H1 (cell line): ENCODE data around the gene ARAP2. TPM values are rescaled to one million over a fixed set of nuclear protein-coding genes. Genes with fewer than 3 reads are reported as not detected.

Experiments used
- CTCF ChIA-PET: fragments of 300-600 bp; sonication (Branson Sonifier 250); formaldehyde crosslinking; loops from one replicate; lab custom pipeline; 2021; ENCODE audit not compliant: partially characterized antibody; lab: Charles Lee
- POLR2A ChIA-PET: fragments of 300-600 bp; sonication (Branson Sonifier 250); formaldehyde crosslinking; loops from one replicate; lab custom pipeline; 2021; ENCODE audit warnings: inconsistent platforms; ENCODE audit not compliant: partially characterized antibody; lab: Charles Lee
- DNase-seq, 2 experiments: peaks; one replicate each; pipeline versions ENCODE4 v3.0.0 to v3.0.0-alpha.2; 2010 to 2022; ENCODE audit warnings: low spot score in 2 of 2, low read depth in 1 of 2, mixed read lengths in 1 of 2
- FAIRE-seq: peaks from 2 replicates; lab custom pipeline; 2011; peaks lifted over from hg19 to GRCh38; lab: Jason Lieb, UNC
- H2AFZ ChIP-seq: 2 replicates; pipeline ENCODE4 v1.8.1; 2012; ENCODE audit warnings: low read length, inconsistent platforms
- H2AK5ac ChIP-seq: 2 replicates; pipeline ENCODE4 v1.6.1; 2013; ENCODE audit warnings: low read depth, low read length
- H2BK120ac ChIP-seq: replicated peaks from 2 replicates; pipeline ENCODE3; 2013; ENCODE audit warnings: low read depth, low read length, inconsistent platforms
- H2BK12ac ChIP-seq: 2 replicates; pipeline ENCODE4 v1.6.1; 2013; ENCODE audit warnings: low read depth, low read length
- H2BK15ac ChIP-seq: 2 replicates; pipeline ENCODE4 v1.6.1; 2013; ENCODE audit warnings: low read length
- H2BK20ac ChIP-seq: 2 replicates; pipeline ENCODE4 v1.6.1; 2013; ENCODE audit warnings: low read length
- H2BK5ac ChIP-seq: 2 replicates; pipeline ENCODE4 v1.6.1; 2013; ENCODE audit warnings: low read depth, low read length
- H3K14ac ChIP-seq: 2 replicates; pipeline ENCODE4 v1.6.1; 2013; ENCODE audit warnings: inconsistent platforms; ENCODE audit not compliant: insufficient read length
- H3K18ac ChIP-seq: 2 replicates; pipeline ENCODE4 v1.6.1; 2013; ENCODE audit warnings: low read length; ENCODE audit errors: extremely low read depth
- H3K23ac ChIP-seq: 2 replicates; pipeline ENCODE4 v1.6.1; 2013; ENCODE audit warnings: inconsistent platforms; ENCODE audit not compliant: insufficient read length
- H3K23me2 ChIP-seq: 2 replicates; pipeline ENCODE4 v1.6.1; 2013; ENCODE audit warnings: low read depth, low read length
- H3K27ac ChIP-seq: 2 replicates; pipeline ENCODE4 v1.6.1; 2011; ENCODE audit warnings: low read depth, low read length, inconsistent platforms
- H3K27me3 ChIP-seq, 4 experiments: replicated peaks in 1 of 4; 1 replicate in 1 of 4; 2 replicates in 3 of 4; pipeline versions ENCODE4 v1.6.1 to v1.8.1; 2011 to 2013; ENCODE audit warnings: low read length in 3 of 4, mild to moderate bottlenecking in 3 of 4, inconsistent platforms in 2 of 4, mixed read lengths in 2 of 4, moderate library complexity in 1 of 4; ENCODE audit not compliant: control insufficient read depth in 3 of 4, insufficient read depth in 3 of 4; ENCODE audit errors: extremely low read depth in 1 of 4
- H3K36me3 ChIP-seq, 4 experiments: 2 replicates each; pipeline versions ENCODE4 v1.6.1 to v1.8.1; 2011 to 2013; ENCODE audit warnings: mild to moderate bottlenecking in 4 of 4, low read length in 3 of 4, moderate library complexity in 2 of 4, control low read depth in 1 of 4, inconsistent platforms in 1 of 4; ENCODE audit not compliant: insufficient read depth in 4 of 4, control insufficient read depth in 2 of 4
- H3K4ac ChIP-seq: replicated peaks from 2 replicates; pipeline ENCODE3; 2013; ENCODE audit warnings: low read length, low read depth, mixed read lengths, inconsistent platforms; ENCODE audit not compliant: insufficient read length
- H3K4me1 ChIP-seq, 4 experiments: replicated peaks in 1 of 4; 1 replicate in 1 of 4; 2 replicates in 3 of 4; pipeline versions ENCODE4 v1.6.1 to v1.8.1; 2011 to 2013; ENCODE audit warnings: low read length in 3 of 4, inconsistent platforms in 2 of 4, mixed read lengths in 1 of 4; ENCODE audit not compliant: insufficient read depth in 4 of 4, control insufficient read depth in 3 of 4
- H3K4me2 ChIP-seq, 2 experiments: 2 replicates each; pipeline versions ENCODE4 v1.6.1 to v1.8.1; 2011 to 2013; ENCODE audit warnings: low read depth in 2 of 2, low read length in 2 of 2, control low read depth in 1 of 2, inconsistent platforms in 1 of 2, mild to moderate bottlenecking in 1 of 2; ENCODE audit not compliant: insufficient read depth in 1 of 2
- H3K4me3 ChIP-seq, 4 experiments: fragments of 200-600, 300-600 bp in 1 of 4; sonication (generic), shearing (Covaris generic), sonication (Bioruptor Twin) in 1 of 4; 2 replicates each; pipeline versions ENCODE4 v1.5.1 to v1.8.1; 2011 to 2016; ENCODE audit warnings: low read length in 4 of 4, low read depth in 3 of 4, control low read depth in 2 of 4, inconsistent platforms in 2 of 4, mild to moderate bottlenecking in 2 of 4, mixed read lengths in 1 of 4, moderate library complexity in 1 of 4; ENCODE audit not compliant: insufficient read depth in 2 of 4; ENCODE audit errors: extremely low read depth in 1 of 4
- H3K56ac ChIP-seq: replicated peaks from 2 replicates; pipeline ENCODE3; 2013; ENCODE audit warnings: low read depth, mild to moderate bottlenecking, mixed read lengths, low read length, inconsistent platforms; ENCODE audit not compliant: insufficient read length
- H3K79me1 ChIP-seq: 2 replicates; pipeline ENCODE4 v1.6.1; 2013; ENCODE audit warnings: low read depth, low read length, control low read depth
- H3K79me2 ChIP-seq, 2 experiments: 2 replicates each; pipeline versions ENCODE4 v1.6.1 to v1.8.1; 2012 to 2013; ENCODE audit warnings: low read length in 2 of 2, mild to moderate bottlenecking in 2 of 2, inconsistent platforms in 1 of 2; ENCODE audit not compliant: insufficient read depth in 2 of 2, control insufficient read depth in 1 of 2
- H3K9ac ChIP-seq, 4 experiments: replicated peaks in 1 of 4; 1 replicate in 1 of 4; 2 replicates in 3 of 4; pipeline versions ENCODE4 v1.6.1 to v1.8.1; 2011 to 2013; ENCODE audit warnings: low read depth in 3 of 4, low read length in 3 of 4, control low read depth in 2 of 4, mild to moderate bottlenecking in 2 of 4, moderate library complexity in 2 of 4, inconsistent platforms in 1 of 4; ENCODE audit errors: extremely low read depth in 1 of 4
- H3K9me3 ChIP-seq, 2 experiments: 2 replicates each; pipeline versions ENCODE4 v1.6.1 to v1.8.1; 2012 to 2013; ENCODE audit warnings: mild to moderate bottlenecking in 2 of 2, moderate library complexity in 2 of 2, control low read depth in 1 of 2, inconsistent platforms in 1 of 2, low read depth in 1 of 2, low read length in 1 of 2, mixed read lengths in 1 of 2; ENCODE audit not compliant: insufficient read depth in 2 of 2
- H4K20me1 ChIP-seq, 2 experiments: replicated peaks in 1 of 2; 2 replicates each; pipeline versions ENCODE3 to v1.8.1; 2011 to 2013; ENCODE audit warnings: inconsistent platforms in 2 of 2, low read length in 2 of 2, mild to moderate bottlenecking in 1 of 2; ENCODE audit not compliant: insufficient read depth in 2 of 2, control insufficient read depth in 1 of 2
- H4K5ac ChIP-seq: 2 replicates; pipeline ENCODE4 v1.6.1; 2013; ENCODE audit warnings: low read length, low read depth, mixed read lengths, inconsistent platforms; ENCODE audit not compliant: insufficient read length
- H4K8ac ChIP-seq: 2 replicates; pipeline ENCODE4 v1.8.0; 2013; ENCODE audit warnings: mild to moderate bottlenecking, moderate library complexity, low read length, inconsistent platforms; ENCODE audit not compliant: insufficient read depth; ENCODE audit errors: extremely low read depth
- H4K91ac ChIP-seq: replicated peaks from 2 replicates; pipeline ENCODE3; 2013; ENCODE audit warnings: low read length, mixed read lengths, inconsistent platforms; ENCODE audit not compliant: insufficient read length
- ATF3 ChIP-seq: IDR thresholded peaks from 2 replicates; pipeline ENCODE4 v1.6.1; 2011; ENCODE audit warnings: low read depth, mild to moderate bottlenecking, low read length; ENCODE audit not compliant: insufficient read depth
- BACH1 ChIP-seq: IDR thresholded peaks from 2 replicates; pipeline ENCODE4 v1.6.1; 2012; ENCODE audit warnings: low read length, improper control_type of control experiment
- CREB1 ChIP-seq: IDR thresholded peaks from 2 replicates; pipeline ENCODE4 v1.6.1; 2012; ENCODE audit warnings: inconsistent platforms
- EZH2 ChIP-seq: fragments of 200-600 bp; sonication (generic); IDR thresholded peaks from 2 replicates; pipeline ENCODE4 v1.7.1; 2012; ENCODE audit warnings: low read depth, mild to moderate bottlenecking, moderate library complexity, low read length, inconsistent platforms; ENCODE audit not compliant: severe bottlenecking
- RFX5 ChIP-seq: IDR thresholded peaks from 2 replicates; pipeline ENCODE4 v1.6.1; 2011; ENCODE audit warnings: low read depth, low read length, improper control_type of control experiment, borderline replicate concordance
- RNF2 ChIP-seq: fragments of 200-900, 300-1000 bp; sonication (generic); IDR thresholded peaks from 2 replicates; pipeline ENCODE4 v1.7.1; 2016; ENCODE audit warnings: borderline replicate concordance, low read depth, mild to moderate bottlenecking, antibody characterized with exemption, low read length; ENCODE audit not compliant: poor library complexity, severe bottlenecking; ENCODE audit errors: missing control alignments
- SIN3A ChIP-seq, 2 experiments: IDR thresholded peaks in 1 of 2; conservative IDR thresholded peaks in 1 of 2; 2 replicates each; pipeline ENCODE4 v1.6.1; 2011 to 2012; ENCODE audit warnings: low read length in 2 of 2, improper control_type of control experiment in 1 of 2, low read depth in 1 of 2, mild to moderate bottlenecking in 1 of 2
- SP4 ChIP-seq: IDR thresholded peaks from 2 replicates; pipeline ENCODE4 v1.6.1; 2012; ENCODE audit warnings: low read length, inconsistent platforms
- SUZ12 ChIP-seq: fragments of 200-600 bp; sonication (generic); IDR thresholded peaks from 2 replicates; pipeline ENCODE4 v1.6.1; 2012; ENCODE audit warnings: mild to moderate bottlenecking, inconsistent platforms, low read length, moderate library complexity, mixed read lengths
- TAF7 ChIP-seq: optimal IDR thresholded peaks from 2 replicates; pipeline ENCODE3; 2011; ENCODE audit warnings: low read depth, mild to moderate bottlenecking, inconsistent platforms, low read length, moderate library complexity, borderline replicate concordance
- TBP ChIP-seq: IDR thresholded peaks from 2 replicates; pipeline ENCODE4 v1.6.1; 2011; ENCODE audit warnings: low read depth, low read length, improper control_type of control experiment
- TCF12 ChIP-seq: IDR thresholded peaks from 2 replicates; pipeline ENCODE4 v1.6.1; 2011; ENCODE audit warnings: low read depth, mild to moderate bottlenecking, low read length
- polyA plus RNA-seq, 7 experiments: library from polyadenylated mRNA; depleted of rRNA in 3 of 7; stranded (reverse) in 5 of 7; unstranded in 2 of 7; fragments of >200 nt in 5 of 7; fragments of 200-250 nt in 2 of 7; gene quantifications; 1 replicate in 5 of 7; 2 replicates in 1 of 7; 4 replicates in 1 of 7; pipeline versions ENCODE4 v1.2.1 to v1.2.3, GENCODE V29; 2011 to 2013; ENCODE audit warnings: missing spikeins in 2 of 7, mixed read lengths in 2 of 7
- total RNA-seq: library from RNA; stranded (reverse); fragmentation: NEBNext Ultra II Directional; extraction: Animal tissue kit (Norgen Biotek cat#: 25700); gene quantifications from 2 replicates; pipeline ENCODE4 v1.2.1, GENCODE V29; 2021

ARAP2 gene
- total and polyA plus RNA-seq, 2 of the 8 experiments (the other 6 are each of a cell fraction or from before 2014, with no cell fraction given): 0.15 to 2.3 TPM

- H3K4me1 ChIP-seq: no peaks in the 10 kb centered on the region
- no peak overlapping the region for H2BK5ac ChIP-seq
- H3K23me2 ChIP-seq: no peaks in the 10 kb centered on the region
- H3K27ac ChIP-seq: no peak overlapping the region
- no peaks in the 10 kb centered on the region for H3K9me3 ChIP-seq
- no peak overlapping the region for H4K5ac ChIP-seq
- H3K79me2 ChIP-seq: no peaks in the 10 kb centered on the region
- no peak overlapping the region for H2AK5ac ChIP-seq
- H2BK12ac ChIP-seq: no peak overlapping the region
- no peak overlapping the region for H3K9ac ChIP-seq
- CTCF ChIA-PET: no interaction called here
- TF ChIP-seq SP4 (no peak), TBP (no peak), ATF3 (no peak), EZH2 (no peak), RFX5 (no peak), SIN3A (conservative IDR thresholded peaks at IDR 0.05 in 1 of 2, IDR thresholded peaks at IDR 0.05 in 1 of 2; ENCODE audit: low read depth in 1 of 2, low read length in 2 of 2) (no peak), SUZ12 (no peak), RNF2 (no peak), TCF12 (no peak), TAF7 (no peak), BACH1 (no peak), CREB1 (no peak)
- H4K8ac ChIP-seq: peak overlapping the region; percentile 57; the same call in 1 of the 2 replicates
- DNase-seq (no peak), FAIRE-seq (no peak)
- H2AFZ ChIP-seq: no peak overlapping the region
- H3K23ac ChIP-seq: no peak overlapping the region
- H4K91ac ChIP-seq: no peak overlapping the region
- no peak overlapping the region for H3K4me3 ChIP-seq
- H3K4ac ChIP-seq: no peak overlapping the region
- no peaks in the 10 kb centered on the region for H4K20me1 ChIP-seq
- H3K56ac ChIP-seq: no peak overlapping the region
- no peak overlapping the region for H3K4me2 ChIP-seq
- H3K79me1 ChIP-seq: no peaks in the 10 kb centered on the region
- H3K27me3 ChIP-seq: no peaks in the 10 kb centered on the region
- no peak overlapping the region for H2BK120ac ChIP-seq
- H3K18ac ChIP-seq: no peak overlapping the region
- H3K14ac ChIP-seq: no peak overlapping the region
- H2BK15ac ChIP-seq: no peak overlapping the region
- POLR2A ChIA-PET: no interaction called here
- H2BK20ac ChIP-seq: no peak overlapping the region
- H3K36me3 ChIP-seq: no peaks in the 10 kb centered on the region
Observed at GRCh38 chr4:36064117-36064516, 180.2 kb downstream of the ARAP2 start.
